ENCODE results near the gene CLIP1.
"Not testable (repeated sequence)": the region's sequence is repeated elsewhere in the genome, so short reads cannot be mapped to it uniquely, and the experiment has no call there.

CLIP1 gene

DNA sequence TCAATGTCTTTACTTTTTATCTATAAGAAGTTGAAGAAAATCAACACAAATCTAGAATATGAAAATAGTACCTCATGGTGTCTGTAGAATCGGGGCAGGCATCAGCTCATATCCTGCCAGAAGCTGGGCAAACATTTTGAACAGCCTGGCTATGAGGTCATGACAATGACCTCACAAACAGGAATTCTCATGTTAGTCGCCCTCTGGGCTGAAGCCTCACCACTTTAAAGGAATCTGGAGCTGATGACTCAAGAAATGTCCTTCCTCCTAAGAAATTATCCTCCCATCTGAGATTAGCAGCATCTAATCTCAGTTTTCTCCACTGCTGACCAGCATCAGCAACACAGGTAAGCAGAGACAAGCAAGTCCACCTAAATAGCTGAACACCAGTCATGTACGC, 27.1 kb downstream of the CLIP1 start:
- peak; percentile 62 for DNase-seq (ENCODE audit: low spot score)

DNA sequence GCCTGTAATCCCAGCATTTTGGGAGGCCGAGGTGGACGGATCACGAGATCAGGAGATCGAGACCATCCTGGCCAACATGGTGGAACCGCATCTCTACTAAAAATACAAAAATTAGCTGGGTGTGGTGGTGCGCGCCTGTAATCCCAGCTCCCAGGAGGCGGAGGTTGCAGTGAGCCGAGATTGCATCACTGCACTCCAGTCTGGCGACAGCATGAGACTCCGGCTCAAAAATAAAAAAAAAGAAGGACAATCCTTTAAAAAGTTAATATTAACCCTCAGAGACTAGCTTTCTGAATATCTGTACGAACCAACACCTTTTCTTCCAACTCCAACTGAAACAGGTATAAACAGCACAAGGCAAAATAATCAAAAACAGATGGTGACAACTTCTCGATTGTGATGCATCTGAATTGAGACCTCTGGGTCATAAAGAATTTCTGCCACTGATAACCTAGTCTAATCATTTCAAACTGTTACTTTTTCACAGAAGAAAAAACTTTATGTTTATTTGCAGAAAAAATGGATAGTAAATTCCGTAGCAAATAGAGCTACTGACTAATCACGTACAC, 27.8 kb downstream of the CLIP1 start:
- no peak for DNase-seq (ENCODE audit: low spot score)

DNA sequence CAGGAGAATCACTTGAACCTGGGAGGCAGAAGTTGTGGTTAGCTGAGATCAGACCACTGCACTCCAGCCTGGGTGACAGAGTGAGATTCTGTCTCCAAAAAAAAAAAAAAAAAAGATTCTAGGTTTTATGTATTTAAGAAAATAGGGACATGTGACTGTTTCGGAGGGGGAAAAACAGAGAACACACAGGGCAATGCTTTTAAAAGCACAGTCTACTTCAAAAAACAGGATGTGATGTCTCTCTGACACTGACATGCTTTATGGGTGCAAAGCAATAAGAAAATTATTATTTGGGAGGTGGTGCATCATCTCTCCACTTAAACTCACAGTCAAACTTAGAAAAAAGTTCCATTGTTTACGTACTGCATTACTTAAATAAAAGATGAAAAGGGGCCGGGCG, 28.7 kb downstream of the CLIP1 start:
- DNase-seq (ENCODE audit: low spot score), result no peak

DNA sequence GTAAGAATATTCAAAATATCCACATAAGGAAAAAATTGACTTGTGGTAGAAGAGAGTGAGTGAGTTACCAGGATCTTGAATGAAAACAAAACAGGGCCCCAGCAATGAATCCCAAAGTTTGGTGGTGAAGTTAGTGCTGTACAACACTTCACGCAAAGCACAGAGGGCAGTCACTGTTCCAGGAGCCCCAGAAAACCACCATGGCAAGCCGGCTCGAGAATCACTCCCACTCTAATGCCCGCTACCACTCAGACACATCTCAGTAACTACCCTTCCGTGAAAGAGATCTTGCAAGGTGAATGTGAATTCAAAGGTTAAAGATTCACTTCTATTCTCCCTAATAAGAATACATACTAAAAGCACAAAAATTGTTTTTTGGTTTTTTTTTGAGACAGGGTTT, 30.1 kb downstream of the CLIP1 start:
- DNase-seq (ENCODE audit: low spot score), result no peak

DNA sequence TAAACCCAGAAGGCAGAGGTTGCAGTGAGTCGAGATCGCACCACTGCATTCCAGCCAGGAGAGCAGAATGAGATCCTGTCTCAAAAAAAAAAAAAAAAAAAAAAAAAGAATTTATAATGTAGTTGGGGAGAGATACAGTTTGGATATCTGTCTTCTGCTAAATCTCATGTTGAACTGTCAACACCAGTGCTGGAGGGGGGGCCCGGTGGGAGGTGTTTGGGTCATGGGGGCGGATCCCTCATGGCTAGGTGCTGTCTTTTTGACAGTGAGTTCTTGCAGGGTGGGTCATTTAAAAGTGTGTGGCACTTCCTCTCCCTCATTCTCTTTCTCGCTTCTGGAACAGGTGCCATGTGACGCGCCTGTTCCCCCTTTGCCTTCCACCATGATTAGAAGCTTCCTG, 32.8 kb downstream of the CLIP1 start:
- DNase-seq (ENCODE audit: low spot score), result no peak

DNA sequence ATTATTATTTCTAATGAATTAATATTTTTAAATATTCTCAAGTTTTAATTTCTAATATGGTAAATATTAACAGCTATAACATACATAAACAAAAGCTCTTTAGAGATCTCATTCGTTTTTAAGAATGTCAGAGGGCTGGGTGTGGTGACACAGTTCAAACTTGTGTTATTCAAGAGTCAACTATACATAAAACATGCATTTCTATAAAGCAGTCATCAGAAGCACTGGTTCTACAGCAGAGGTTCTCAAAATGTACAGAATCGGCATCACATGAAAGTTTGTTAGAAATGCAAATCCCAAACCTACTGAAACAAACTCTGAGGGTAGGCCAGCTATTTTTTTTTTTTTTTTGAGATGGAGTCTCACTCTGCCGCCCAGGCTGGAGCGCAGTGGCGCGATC, 34.6 kb downstream of the CLIP1 start:
- no peak for DNase-seq (ENCODE audit: low spot score)

DNA sequence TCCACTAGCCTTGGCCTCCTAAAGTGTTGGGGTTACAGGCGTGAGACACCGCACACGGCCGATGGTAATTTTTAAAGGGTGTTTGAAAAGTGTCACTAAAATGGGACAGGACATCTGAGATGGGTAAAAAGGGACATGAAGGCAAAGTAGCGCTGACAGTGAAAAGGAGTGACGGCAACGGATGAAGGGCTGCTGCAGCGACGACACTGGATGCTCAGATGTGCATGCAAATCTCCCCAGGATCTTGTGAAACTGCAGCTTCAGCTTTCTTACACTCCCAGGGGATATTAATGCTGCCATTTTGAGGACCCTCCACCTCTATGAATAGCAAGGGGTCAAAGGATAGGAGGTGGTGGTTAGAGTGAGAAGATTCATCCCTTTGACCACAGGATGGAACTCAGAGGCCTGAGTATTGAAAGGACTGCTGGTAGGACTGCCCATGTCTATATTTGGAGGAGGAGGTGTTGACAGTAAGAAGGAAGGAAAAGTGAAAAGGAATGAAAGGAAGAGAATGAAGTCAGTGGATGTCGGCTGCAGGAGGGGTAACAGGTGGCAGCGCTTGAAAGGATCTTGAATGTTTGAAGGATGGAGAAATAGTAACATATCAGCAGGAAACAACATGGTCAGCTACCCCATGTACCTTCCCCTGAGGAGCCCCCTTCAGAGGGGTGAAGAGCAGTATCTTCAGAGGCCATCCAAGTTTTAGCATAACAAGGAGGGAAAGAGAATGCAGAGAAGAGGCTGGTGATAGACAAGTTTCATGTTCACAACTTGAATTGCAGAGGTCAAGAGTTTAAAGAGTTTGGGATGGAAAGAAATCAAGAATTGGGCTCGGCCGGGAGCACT, 37.1 kb downstream of the CLIP1 start:
- DNase-seq (ENCODE audit: low spot score), result no peak

DNA sequence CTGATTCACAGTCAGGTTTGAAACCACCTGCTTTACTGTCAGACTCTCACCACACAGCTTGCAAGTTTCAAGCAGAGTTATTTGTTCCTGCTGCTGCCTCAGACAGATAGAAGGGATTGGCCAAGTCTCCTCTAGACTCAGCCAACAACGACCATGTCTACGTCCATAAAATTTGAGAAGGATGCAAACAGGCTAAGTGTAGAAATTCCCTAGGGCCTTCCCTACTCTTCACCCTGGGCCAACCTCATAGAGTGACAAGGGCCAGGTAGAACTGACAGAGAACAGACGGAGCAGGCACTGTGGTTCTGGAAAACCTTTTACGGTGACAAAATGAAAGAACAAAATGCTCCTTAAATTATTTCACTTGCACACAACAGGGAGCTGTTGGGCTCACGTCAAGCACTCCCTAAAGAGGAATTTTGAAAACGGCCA, 39.5 kb downstream of the CLIP1 start:
- no peak for DNase-seq (ENCODE audit: low spot score)

DNA sequence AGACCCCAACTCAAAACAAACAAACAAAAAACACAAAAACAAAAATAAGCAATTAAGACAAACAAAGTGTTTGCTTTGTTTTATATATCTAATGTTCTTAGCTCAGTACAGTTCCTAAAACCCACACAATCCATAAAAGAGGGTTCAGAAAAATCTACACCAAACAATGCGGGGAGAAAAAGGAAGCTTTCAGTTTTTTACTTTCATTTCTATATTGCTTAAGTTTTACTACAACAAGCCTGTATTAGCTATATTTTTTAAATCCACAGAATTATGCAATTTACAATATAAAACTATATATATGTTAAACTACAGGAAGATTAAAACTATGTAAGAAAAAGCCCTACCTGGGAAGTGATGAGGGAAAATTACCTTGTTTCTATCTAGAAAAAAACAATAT, 41.4 kb downstream of the CLIP1 start:
- no peak for DNase-seq (ENCODE audit: low spot score)

DNA sequence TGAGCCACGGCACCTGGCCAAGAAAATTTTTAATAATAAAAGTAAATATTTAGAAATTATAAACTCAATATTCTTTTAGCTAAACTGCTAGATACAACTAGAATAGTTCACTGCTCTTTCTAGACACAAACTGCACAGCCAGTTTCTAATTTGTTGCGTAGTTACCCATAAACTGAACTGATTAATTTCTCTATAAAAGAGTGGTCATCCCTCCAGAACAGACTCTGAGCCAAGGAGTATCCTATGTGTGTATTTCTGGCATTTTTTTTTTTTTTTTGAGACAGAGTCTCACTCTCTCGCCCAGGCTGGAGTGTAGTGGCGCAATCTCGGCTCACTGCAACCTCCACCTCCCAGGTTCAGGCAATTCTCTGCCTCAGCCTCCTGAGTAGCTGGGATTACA, 45.7 kb downstream of the CLIP1 start:
- not testable (repeated sequence) for DNase-seq (ENCODE audit: low spot score)

DNA sequence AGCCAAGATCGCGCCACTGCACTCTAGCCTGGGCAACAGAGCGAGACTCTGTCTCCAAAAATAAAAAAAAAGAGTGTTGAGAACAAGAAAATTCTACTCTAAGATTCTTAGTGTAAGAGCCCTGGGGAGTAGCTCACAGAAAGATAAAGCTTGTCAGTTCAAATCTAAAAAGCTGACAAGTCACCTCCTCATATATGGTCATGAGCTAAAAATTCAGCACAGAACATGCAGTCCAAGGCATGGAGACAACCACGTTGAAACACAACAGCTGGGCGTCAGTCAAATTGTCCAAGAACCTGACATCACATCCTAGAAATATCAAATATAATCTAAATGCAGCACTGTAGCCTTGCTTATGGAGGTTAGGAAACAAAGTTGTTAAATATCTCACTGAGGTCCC, 47.8 kb downstream of the CLIP1 start:
- no peak for DNase-seq (ENCODE audit: low spot score)

DNA sequence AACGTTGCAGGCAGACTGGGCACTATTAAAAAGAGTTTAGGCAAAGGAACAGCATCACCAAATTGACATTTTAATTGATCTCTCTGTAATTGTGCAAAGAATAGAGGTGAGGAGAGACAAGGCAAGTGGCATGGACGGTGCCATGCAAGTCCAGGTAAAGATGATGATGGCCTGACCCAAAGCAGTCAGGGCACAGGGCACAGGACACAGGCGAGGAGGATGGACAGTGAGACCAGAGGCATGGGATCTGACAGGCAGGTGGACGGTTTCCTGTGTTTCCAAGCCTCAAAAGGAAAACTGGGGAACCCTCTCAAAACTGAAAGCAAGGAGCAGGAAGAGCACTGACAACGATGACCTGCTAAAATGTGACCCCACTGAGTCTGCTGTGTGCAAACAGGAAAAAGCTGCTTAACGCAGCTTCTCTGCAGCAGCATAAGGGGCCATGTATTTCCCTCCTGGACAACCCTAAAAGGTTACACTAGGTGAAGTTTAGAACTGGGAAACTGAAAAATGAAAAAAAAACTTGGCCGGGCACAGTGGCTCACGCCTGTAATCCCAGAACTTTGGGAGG, 50.9 kb downstream of the CLIP1 start:
- DNase-seq (ENCODE audit: low spot score), result no peak

DNA sequence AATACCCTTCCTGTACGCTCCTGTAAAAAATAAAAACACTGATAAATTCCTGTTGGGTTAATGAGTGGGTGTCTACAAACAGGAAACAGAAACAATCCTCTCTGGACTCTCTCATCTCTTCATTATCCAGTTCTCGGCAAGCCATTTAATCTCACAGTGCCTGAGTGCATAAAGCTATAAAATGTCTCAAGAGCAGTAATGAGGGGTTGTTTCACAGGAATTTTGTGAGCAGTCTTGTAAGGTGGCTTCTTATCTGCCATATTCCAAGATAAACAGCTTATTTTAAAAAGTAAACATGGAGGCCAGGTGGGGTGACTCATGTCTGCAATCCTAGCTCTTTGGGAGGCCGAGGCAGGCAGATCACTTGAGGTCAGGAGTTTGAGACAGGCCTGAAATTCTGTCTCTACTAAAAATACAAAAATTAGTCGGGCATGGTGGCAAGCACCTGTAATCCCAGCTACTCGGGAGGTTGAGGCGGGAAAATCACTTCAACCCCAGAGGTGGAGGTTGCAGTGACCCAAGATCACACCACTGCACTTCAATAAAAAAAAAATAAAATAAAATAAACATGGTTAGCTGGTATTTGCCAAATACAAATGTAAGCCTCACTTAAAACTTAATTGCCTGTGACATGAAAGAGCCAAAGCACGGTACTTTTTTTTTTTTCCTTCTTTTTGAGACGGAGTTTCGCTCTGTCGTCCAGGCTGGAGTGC, 54.0 kb downstream of the CLIP1 start:
- DNase-seq (ENCODE audit: low spot score), result peak; percentile 21

DNA sequence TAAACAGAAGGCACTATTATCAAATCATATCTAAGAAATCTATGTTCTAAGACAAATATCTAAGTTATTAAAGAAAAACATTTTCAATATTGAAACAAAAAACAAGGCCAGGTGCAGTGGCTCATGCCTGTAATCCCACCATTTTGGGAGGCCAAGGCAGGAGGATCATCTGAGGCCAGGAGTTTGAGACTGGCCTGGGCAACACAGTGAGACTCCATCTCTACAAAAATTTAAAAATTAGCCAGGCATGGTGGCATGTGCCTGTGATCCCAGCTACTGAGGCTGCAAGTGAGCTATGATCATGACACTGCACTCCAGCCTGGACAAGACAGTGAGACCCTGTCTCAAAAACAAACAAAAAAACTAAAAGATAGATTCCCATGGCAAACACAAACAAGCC, 54.8 kb downstream of the CLIP1 start:
- not testable (repeated sequence) for DNase-seq (ENCODE audit: low spot score)

DNA sequence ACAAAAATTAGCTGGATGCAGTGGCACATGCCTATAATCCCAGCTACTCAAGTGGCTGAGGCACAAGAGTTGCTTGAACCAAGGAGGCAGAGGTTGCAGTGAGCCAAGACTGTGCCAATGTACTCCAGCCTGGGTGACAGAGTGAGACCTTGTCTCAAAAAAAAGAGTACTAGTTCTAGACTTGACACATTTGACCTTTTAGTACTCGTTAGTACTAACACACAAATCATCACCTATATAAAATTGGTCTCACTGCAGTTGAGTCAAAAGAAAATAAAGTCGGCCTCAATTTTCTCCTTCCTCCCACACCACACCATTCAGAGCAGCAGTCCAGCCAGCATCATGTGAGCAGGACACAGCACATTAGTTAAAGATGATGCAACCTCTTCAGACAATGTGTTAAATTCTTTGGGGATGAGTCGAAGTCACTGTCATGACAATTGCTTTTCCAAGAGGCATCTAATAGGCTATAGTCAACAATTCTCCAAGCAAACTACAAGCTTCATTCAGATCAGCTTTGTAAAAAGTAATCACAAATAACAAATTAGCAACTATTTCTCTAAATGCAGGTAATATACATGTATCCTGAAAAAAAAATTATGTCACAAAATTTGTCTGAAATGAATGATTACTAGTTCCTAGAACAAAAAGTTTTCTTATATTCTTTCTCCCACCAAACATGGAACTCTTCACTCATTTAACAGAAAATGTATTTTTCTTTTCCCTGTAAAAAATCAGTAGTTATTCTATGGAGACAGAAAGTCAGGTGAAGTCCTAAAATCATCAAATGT, 55.6 kb downstream of the CLIP1 start:
- DNase-seq (ENCODE audit: low spot score), result peak; percentile 91

DNA sequence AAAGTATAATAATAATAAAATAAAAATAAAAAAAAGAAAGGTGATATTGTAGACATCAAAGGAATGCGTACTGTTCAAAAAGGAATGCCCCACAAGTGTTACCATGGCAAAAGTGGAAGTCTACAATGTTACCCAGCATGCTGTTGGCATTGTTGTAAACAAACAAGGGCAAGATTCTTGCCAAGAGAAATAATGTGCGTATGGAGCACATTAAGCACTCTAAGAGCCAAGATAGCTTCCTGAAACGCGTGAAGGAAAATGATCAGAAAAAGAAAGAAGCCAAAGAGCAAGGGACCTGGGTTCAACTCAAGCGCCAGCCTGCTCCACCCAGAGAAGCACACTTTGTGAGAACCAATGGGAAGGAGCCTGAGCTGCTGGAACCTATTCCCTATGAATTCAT, 57.2 kb downstream of the CLIP1 start:
- DNase-seq (ENCODE audit: low spot score), result not testable (repeated sequence)

DNA sequence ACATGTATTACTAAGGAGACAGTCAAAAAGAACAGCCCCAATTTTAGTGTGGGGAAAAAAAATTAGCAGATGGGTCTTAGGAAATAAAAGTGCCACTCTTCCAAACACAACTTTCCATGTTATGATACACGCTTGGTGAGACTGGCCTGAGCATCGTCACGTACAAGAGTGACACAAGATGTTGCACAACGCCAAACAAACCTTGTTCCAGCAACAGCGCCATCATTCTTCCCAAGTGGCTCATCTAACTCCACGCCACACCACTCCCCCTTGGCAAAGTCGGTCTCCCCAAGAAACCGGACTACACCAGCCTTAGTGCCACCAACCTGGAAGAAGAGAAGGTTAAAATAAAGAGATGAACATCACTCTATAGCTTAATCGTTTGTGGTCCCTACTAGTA, 58.7 kb downstream of the CLIP1 start:
- DNase-seq (ENCODE audit: low spot score), result peak; percentile 71

DNA sequence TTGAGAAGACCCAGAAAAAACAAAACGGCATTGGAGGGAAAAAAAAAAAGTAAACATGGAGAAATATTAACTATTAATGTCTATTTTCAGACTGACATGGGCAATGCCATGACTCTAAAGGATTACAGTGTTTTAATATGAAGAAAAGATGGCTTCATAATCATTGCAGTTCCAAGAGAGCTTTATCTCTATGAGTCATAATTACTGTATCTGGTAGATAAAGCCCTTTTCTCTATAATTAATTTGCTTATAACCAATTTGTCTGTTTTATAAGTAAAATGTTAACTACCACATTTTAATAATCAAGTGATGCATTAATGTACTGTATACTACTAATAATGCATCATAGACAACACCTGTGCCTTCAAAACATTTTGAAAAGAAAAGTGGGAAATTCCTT, 59.7 kb downstream of the CLIP1 start:
- DNase-seq (ENCODE audit: low spot score), result no peak

DNA sequence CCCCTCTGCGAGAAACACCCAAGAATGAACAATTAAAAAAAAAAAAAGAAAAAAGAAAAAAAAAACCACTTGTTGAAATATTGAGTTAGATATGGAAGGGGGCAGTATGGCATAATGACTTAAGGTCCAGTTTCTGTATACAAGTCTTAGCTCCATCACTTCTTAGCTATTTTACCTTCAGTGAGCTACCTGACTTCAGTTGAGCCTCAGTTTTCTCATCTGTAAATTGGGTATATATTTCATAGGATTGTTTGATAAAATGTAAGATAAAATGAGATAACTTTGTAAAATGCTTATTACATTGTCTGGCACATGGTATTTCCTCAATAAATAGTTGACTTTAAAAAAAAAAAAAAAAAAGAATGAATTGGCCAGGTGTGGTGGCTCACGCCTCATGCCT, 64.1 kb downstream of the CLIP1 start:
- DNase-seq (ENCODE audit: low spot score), result not testable (repeated sequence)

DNA sequence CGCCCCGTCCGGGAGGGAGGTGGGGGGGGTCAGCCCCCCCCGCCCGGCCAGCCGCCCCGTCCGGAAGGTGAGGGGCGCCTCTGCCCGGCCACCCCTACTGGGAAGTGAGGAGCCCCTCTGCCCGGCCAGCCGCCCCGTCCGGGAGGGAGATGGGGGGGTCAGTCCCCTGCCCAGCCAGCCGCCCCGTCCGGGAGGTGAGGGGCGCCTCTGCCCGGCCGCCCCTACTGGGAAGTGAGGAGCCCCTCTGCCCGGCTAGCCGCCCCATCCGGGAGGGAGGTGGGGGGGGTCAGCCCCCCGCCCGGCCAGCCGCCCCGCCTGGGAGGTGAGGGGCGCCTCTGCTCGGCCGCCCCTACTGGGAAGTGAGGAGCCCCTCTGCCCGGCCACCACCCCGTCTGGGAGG, 64.9 kb downstream of the CLIP1 start:
- DNase-seq (ENCODE audit: low spot score), result not testable (repeated sequence)

DNA sequence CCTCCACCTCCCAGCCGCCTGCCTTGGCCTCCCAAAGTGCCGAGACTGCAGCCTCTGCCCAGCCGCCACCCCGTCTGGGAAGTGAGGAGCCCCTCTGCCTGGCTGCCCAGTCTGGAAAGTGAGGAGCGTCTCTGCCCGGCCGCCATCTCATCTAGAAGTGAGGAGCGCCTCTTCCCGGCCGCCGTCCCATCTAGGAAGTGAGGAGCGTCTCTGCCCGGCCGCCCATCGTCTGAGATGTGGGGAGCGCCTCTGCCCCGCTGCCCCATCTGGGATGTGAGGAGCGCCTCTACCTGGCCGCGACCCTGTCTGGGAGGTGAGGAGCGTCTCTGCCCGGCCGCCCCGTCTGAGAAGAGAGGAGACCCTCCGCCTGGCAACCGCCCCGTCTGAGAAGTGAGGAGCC, 65.5 kb downstream of the CLIP1 start:
- not testable (repeated sequence) for DNase-seq (ENCODE audit: low spot score)

DNA sequence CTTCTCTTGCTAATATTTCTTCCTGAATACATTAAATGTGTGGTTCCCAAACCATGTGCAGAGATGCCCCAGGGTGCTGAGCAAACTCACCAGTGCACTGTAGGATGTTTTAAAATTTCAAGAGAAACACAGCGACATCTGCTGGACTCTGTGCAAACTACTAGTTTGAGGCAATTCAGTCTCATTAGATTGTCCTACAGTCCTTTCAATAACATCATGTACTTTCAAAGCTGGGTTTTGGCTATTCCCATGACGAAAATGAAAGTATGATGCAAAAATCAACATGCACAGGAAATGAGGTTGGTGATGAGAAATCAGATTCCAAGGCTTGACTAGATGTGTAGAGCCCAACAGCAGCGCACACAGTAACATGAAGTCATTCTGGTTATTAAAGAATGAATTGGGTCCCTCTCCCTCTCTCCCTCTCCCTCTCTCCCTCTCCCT, 66.3 kb downstream of the CLIP1 start:
- peak; percentile 62 for DNase-seq (ENCODE audit: low spot score)

Measured in AG08395 (cell line).